GM12864 (cell line): ENCODE measurements around the gene RAD51D.

Experiments
- DNase-seq: peaks from one replicate; pipeline ENCODE4 v3.0.0-alpha.2; 2011; ENCODE audit warnings: low read depth
- H3K4me3 ChIP-seq: 2 replicates; pipeline ENCODE4 v1.5.1; 2011; ENCODE audit warnings: mild to moderate bottlenecking, low read depth, low read length, control low read depth
- TF ChIP-seq, protein P1 (sequence below): IDR thresholded peaks from 2 replicates; pipeline ENCODE4 v1.5.1; 2011; ENCODE audit warnings: low read depth, mild to moderate bottlenecking, moderate library complexity, low read length, control low read depth, inconsistent platforms; ENCODE audit errors: missing control alignments

RAD51D gene

DNA sequence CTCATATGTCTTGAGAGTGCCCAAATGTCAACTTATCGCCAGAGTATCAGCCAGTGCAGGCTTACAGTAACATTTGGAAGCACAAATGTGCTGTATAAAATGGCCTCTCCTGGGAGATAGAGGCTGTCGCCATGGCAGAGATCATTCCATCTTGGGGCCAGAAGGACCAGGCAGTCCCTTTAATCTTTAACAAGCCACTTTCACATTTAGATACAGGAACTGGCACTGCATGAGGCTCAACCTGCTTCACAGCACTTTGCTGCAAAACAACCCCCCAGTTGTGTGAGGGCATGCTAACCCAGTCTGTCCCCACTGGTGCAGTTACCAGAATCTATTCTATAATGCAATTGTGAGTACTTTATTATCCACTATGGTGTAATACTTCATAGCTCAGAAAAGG, 51.4 kb downstream of the RAD51D start:
- H3K4me3 ChIP-seq, result no peak overlapping the region; the same call in 1 of the 2 replicates
- TF ChIP-seq, protein P1, sequence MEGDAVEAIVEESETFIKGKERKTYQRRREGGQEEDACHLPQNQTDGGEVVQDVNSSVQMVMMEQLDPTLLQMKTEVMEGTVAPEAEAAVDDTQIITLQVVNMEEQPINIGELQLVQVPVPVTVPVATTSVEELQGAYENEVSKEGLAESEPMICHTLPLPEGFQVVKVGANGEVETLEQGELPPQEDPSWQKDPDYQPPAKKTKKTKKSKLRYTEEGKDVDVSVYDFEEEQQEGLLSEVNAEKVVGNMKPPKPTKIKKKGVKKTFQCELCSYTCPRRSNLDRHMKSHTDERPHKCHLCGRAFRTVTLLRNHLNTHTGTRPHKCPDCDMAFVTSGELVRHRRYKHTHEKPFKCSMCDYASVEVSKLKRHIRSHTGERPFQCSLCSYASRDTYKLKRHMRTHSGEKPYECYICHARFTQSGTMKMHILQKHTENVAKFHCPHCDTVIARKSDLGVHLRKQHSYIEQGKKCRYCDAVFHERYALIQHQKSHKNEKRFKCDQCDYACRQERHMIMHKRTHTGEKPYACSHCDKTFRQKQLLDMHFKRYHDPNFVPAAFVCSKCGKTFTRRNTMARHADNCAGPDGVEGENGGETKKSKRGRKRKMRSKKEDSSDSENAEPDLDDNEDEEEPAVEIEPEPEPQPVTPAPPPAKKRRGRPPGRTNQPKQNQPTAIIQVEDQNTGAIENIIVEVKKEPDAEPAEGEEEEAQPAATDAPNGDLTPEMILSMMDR, result no peak
- no peak for DNase-seq

- no peak overlapping the region for H3K4me3 ChIP-seq
- no peak for DNase-seq
- TF ChIP-seq, protein P1, result no peak
Measured at GRCh38 chr17:35065880-35066279, 53.8 kb downstream of the RAD51D start.

GRCh38 chr17:35064516-35065215, 55.0 kb downstream of the RAD51D start:
- no peak for DNase-seq
- TF ChIP-seq, protein P1, result no peak
- H3K4me3 ChIP-seq, result no peak overlapping the region

- H3K4me3 ChIP-seq, result no peak within 1 kb of the TSS; the same call in 1 of the 2 replicates
- TF ChIP-seq, protein P1, result peak; percentile 5
- DNase-seq, result peak; percentile 96
Measured at GRCh38 chr17:35063514-35064223, 56.0 kb downstream of the RAD51D start, which contains the start of gene RFFL. Gene RFFL (minus strand): TSS chr17:35063707. CDS start chr17:35026553, 37,154 bp downstream.

GRCh38 chr17:35062308-35062707, 57.4 kb downstream of the RAD51D start:
- DNase-seq, result no peak
- H3K4me3 ChIP-seq, result no peak overlapping the region
- TF ChIP-seq, protein P1, result no peak

GRCh38 chr17:35057332-35057915, 62.2 kb downstream of the RAD51D start:
- no peak overlapping the region for H3K4me3 ChIP-seq
- no peak for DNase-seq
- TF ChIP-seq, protein P1, result no peak
